Left lobe of liver (tissue), 2 donors: ENCODE measurements around the gene KRTAP4-8. TPM values are rescaled to one million over a fixed set of nuclear protein-coding genes. Genes with fewer than 3 reads are reported as not detected.
"Not testable (repeated sequence)": the region's sequence is repeated elsewhere in the genome, so short reads cannot be mapped to it uniquely, and the experiment has no call there.

Experiments used
- ATAC-seq: fragments of 200-7000 bp; cut with Tn5 transposase; one replicate; pipeline ENCODE4 v1.9.1; 2020; ENCODE audit warnings: mild to moderate bottlenecking, moderate library complexity
- DNase-seq: peaks from one replicate; pipeline ENCODE4 v3.0.0-alpha.2; 2020; ENCODE audit warnings: low spot score
- total RNA-seq: library from RNA; stranded (reverse); gene quantifications from one replicate; pipeline ENCODE4 v1.2.1, GENCODE V29; 2021
- donor health status: DM: no; HTN: no; CAD: no; lungs with moderate emphysema.
- donor health status: DM: no; HTN: yes; CAD: no.

Gene KRTAP4-8
- total RNA-seq, 1 donor from 2014 or later, result not detected

- no peak for DNase-seq
- no peak for ATAC-seq
Observed at GRCh38 chr17:41065829-41066624, 31.9 kb downstream of the KRTAP4-8 start, which contains the start of gene KRTAP2-4. Gene KRTAP2-4 (minus strand): TSS chr17:41065879. CDS start chr17:41065845, 34 bp downstream.

GRCh38 chr17:41065016-41065689, 32.8 kb downstream of the KRTAP4-8 start:
- not testable (repeated sequence) for ATAC-seq

DNA sequence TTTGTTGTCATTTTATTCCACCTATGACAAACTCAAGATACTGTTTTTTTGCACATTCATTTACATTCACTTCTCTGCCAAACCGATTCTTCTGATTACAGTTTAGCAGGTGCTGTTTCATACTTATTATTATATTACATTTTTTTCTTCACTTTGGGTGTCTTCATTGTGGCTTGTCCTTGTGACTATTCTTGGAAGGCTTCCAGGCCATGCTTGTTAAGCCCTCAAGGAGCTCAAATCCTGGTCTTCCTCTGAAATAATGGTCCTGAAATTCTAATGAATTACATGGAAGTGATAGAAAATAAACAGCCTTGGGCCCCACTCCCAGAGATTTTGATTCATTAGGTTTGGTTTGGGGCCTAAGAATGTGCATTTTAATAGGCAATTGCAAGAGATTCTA, 33.6 kb downstream of the KRTAP4-8 start:
- ATAC-seq, result no peak

More at GRCh38 chr17:41065016-41065689, 32.8 kb downstream of the KRTAP4-8 start:
- DNase-seq, result not testable (repeated sequence)

DNA sequence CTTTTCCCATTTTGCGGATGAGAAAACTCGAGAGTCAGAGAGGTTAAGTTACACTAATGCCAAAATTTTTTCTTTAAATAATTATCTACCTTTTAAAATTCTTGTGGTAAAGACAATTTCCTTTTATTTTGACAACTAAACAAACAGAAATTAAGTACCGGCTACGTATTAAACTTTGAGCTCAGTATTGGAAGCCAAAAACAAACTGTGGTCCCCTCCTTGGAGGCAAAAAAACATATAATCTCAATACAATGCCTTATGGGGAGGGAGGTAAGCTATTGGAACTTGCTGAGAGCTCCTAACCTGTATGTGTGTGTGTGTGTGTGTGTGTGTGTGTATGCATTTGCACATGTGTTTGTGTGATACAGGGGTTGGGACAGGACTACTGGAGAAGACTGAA, 34.5 kb downstream of the KRTAP4-8 start:
- ATAC-seq (no peak), DNase-seq (no peak)

More for the DNA sequence above, 33.6 kb downstream of the KRTAP4-8 start:
- no peak for DNase-seq

GRCh38 chr17:41061964-41062363, 36.0 kb downstream of the KRTAP4-8 start:
- no peak for ATAC-seq
- DNase-seq, result no peak

- no peak for ATAC-seq
- DNase-seq, result no peak
Observed at GRCh38 chr17:41060052-41060604, 37.8 kb downstream of the KRTAP4-8 start, which contains the start of gene KRTAP2-3. Gene KRTAP2-3 (minus strand): TSS chr17:41060114. CDS start chr17:41060050, 64 bp downstream.

- ATAC-seq, DNase-seq: not testable (repeated sequence)
Observed at GRCh38 chr17:41059276-41060051, 38.5 kb downstream of the KRTAP4-8 start.

DNA sequence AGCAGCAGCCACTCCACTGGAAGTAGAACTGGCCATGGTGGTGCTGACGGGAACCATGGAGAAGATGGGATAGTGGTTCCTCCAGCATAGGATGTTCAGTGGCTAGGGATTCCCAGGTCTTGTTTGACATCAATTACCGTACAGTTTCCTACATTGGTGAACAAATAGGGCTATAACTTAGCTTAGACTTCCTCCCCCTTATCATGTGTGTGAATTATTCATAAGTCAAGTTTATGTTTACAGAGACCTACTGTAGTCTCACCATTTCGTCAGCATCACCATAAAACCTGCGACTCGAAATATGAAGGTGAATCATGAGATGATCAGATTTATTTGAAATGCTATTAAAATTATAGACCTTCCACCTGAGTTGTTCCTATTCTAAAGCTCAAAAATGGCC, 39.2 kb downstream of the KRTAP4-8 start:
- ATAC-seq (no peak), DNase-seq (no peak)

- DNase-seq (no peak), ATAC-seq (no peak)
Observed at GRCh38 chr17:41057547-41057946, 40.4 kb downstream of the KRTAP4-8 start.

- not testable (repeated sequence) for DNase-seq, ATAC-seq
Observed at GRCh38 chr17:41055130-41055529, 42.8 kb downstream of the KRTAP4-8 start, which contains the start of gene KRTAP2-2. Gene KRTAP2-2 (minus strand): TSS chr17:41055230. CDS start chr17:41055211, 19 bp downstream.

- not testable (repeated sequence) for ATAC-seq, DNase-seq
Observed at GRCh38 chr17:41054556-41054955, 43.4 kb downstream of the KRTAP4-8 start.

DNA sequence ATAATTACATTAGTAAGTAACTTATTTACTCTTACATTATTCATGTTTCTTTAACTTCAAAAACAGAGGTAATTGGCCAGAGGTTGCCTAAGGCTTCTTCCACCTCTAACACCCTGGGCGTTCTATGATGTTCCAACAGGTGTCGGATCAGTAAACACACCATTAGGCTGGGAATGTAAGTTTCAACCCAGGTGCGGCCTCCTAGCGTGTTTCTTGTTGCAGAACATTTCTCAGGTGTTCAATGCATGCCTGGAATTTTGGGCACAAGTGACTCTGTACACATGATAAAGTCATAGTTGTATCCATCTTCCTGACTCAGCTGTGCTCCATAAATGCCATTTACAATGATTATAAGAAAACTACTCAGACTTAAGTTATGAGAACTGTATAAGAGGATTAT, 43.9 kb downstream of the KRTAP4-8 start:
- no peak for ATAC-seq

GRCh38 chr17:41052566-41052965, 45.4 kb downstream of the KRTAP4-8 start:
- no peak for DNase-seq
- no peak for ATAC-seq

More for the DNA sequence above, 43.9 kb downstream of the KRTAP4-8 start:
- no peak for DNase-seq

DNA sequence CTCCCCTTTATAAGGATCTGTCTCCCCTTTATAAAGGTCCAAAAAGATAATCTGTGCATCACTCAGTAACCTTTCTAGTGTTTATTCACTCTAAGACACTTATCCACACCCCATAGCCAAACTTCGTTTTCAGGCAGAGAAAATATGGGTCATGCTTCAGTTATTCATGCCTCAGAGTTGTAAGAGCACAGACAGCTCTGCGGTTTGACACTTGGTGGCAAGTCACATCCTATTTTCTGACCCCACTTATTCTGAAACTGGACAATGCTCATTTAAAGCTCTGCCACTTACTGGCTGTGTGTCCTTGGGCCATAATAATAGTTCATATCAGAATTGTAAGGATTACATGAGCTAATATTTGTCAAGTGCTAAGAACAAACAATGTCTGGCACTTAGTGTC, 48.8 kb downstream of the KRTAP4-8 start:
- ATAC-seq (no peak), DNase-seq (no peak)

DNA sequence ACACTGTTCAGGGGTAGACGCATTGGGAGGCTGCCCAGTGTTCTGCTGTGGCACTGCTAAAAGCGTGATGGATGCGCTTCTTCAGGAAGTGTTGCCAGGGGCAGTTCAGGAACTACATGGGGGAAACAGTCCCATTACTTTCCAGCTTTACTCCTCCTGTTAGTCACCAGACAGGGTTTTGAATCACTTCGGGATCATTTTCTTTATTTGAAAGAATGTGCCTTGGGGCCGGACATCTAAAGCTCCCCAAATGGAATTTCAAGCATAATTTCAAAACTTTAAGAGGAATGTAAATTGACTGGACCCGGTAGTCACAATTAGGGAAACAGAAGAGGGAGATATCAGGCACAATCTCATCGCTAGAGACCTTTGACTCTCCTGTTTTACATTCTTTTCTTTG, 49.5 kb downstream of the KRTAP4-8 start:
- no peak for DNase-seq
- ATAC-seq, result no peak

Other genes starting within 250 kb of the KRTAP4-8 start
- not detected for gene KRT12, start 230.9 kb downstream of the KRTAP4-8 start, total RNA-seq
- 0.40 TPM for gene KRT20, start 212.9 kb downstream of the KRTAP4-8 start, total RNA-seq
- 0.13 TPM for gene KRT23, start 160.5 kb downstream of the KRTAP4-8 start, total RNA-seq
- gene KRT39, start 131.2 kb downstream of the KRTAP4-8 start, total RNA-seq, result not detected
- not detected for gene KRT40, start 113.8 kb downstream of the KRTAP4-8 start, total RNA-seq
- gene KRTAP3-3, start 104.0 kb downstream of the KRTAP4-8 start, total RNA-seq, result not detected
- not detected for gene KRTAP3-2, start 98.2 kb downstream of the KRTAP4-8 start, total RNA-seq
- not detected for gene KRTAP3-1, start 89.0 kb downstream of the KRTAP4-8 start, total RNA-seq
- not detected for gene KRTAP1-5, start 70.9 kb downstream of the KRTAP4-8 start, total RNA-seq
- not detected for gene KRTAP1-4, start 67.9 kb downstream of the KRTAP4-8 start, total RNA-seq
- not detected for gene KRTAP1-3, start 63.3 kb downstream of the KRTAP4-8 start, total RNA-seq
- gene KRTAP1-1, start 56.7 kb downstream of the KRTAP4-8 start, total RNA-seq, result not detected
- gene KRTAP2-1, start 50.8 kb downstream of the KRTAP4-8 start, total RNA-seq, result not detected
- gene KRTAP2-2, start 42.9 kb downstream of the KRTAP4-8 start, total RNA-seq, result not detected
- gene KRTAP2-3, start 38.0 kb downstream of the KRTAP4-8 start, total RNA-seq, result not detected
- gene KRTAP2-4, start 32.3 kb downstream of the KRTAP4-8 start, total RNA-seq, result not detected
- not detected for gene KRTAP4-7, start 14.0 kb downstream of the KRTAP4-8 start, total RNA-seq
- not detected for gene KRTAP4-16, start 4.1 kb upstream of the KRTAP4-8 start, total RNA-seq
- not detected for gene KRTAP4-9, start 7.2 kb upstream of the KRTAP4-8 start, total RNA-seq
- gene KRTAP4-11, start 20.2 kb upstream of the KRTAP4-8 start, total RNA-seq, result not detected
- gene KRTAP4-12, start 26.0 kb upstream of the KRTAP4-8 start, total RNA-seq, result not detected
- not detected for gene KRTAP4-6, start 42.4 kb upstream of the KRTAP4-8 start, total RNA-seq
- gene KRTAP4-5, start 51.7 kb upstream of the KRTAP4-8 start, total RNA-seq, result not detected
- not detected for gene KRTAP4-4, start 62.6 kb upstream of the KRTAP4-8 start, total RNA-seq
- not detected for gene KRTAP4-3, start 70.1 kb upstream of the KRTAP4-8 start, total RNA-seq
- not detected for gene KRTAP4-2, start 80.1 kb upstream of the KRTAP4-8 start, total RNA-seq
- not detected for gene KRTAP4-1, start 86.8 kb upstream of the KRTAP4-8 start, total RNA-seq
- not detected for gene KRTAP9-1, start 91.7 kb upstream of the KRTAP4-8 start, total RNA-seq
- not detected for gene KRTAP9-2, start 128.5 kb upstream of the KRTAP4-8 start, total RNA-seq
- not detected for gene KRTAP9-3, start 134.3 kb upstream of the KRTAP4-8 start, total RNA-seq
- gene KRTAP9-8, start 139.9 kb upstream of the KRTAP4-8 start, total RNA-seq, result not detected
- gene KRTAP9-4, start 151.5 kb upstream of the KRTAP4-8 start, total RNA-seq, result not detected
- gene KRTAP9-9, start 157.2 kb upstream of the KRTAP4-8 start, total RNA-seq, result not detected
- not detected for gene KRTAP9-6, start 167.2 kb upstream of the KRTAP4-8 start, total RNA-seq
- not detected for gene KRTAP9-7, start 177.6 kb upstream of the KRTAP4-8 start, total RNA-seq
- gene KRTAP29-1, start 204.7 kb upstream of the KRTAP4-8 start, total RNA-seq, result not detected
- not detected for gene KRTAP16-1, start 211.2 kb upstream of the KRTAP4-8 start, total RNA-seq
- gene KRTAP17-1, start 217.6 kb upstream of the KRTAP4-8 start, total RNA-seq, result not detected